Naive B cell (primary cell): ENCODE data around the gene GOLT1A. TPM values are rescaled to one million over a fixed set of nuclear protein-coding genes. Genes with fewer than 3 reads are reported as not detected.

Experiments used
- ATAC-seq, 2 donors: fragments of 150-1000 bp; cut with Tn5 transposase; 2 replicates each; pipeline ENCODE4 v1.10.0; 2021; ENCODE audit warnings: low read depth in 2 of 2, mild to moderate bottlenecking in 2 of 2, moderate library complexity in 2 of 2
- DNase-seq: peaks from one replicate; pipeline ENCODE4 v3.0.0; 2022
- H3K27ac Mint-ChIP-seq, 6 donors: one replicate each; pipeline ENCODE4 v1.8.0; 2020 to 2022; ENCODE audit warnings: mild to moderate bottlenecking in 6 of 6, mixed read lengths in 6 of 6, moderate library complexity in 5 of 6, inconsistent platforms in 2 of 6
- H3K27me3 Mint-ChIP-seq, 3 donors: one replicate each; pipeline ENCODE4 v1.8.0; 2021 to 2022; ENCODE audit warnings: mixed read lengths in 3 of 3, mild to moderate bottlenecking in 1 of 3
- H3K36me3 Mint-ChIP-seq, 2 donors: one replicate each; pipeline ENCODE4 v1.8.0; 2020 to 2022; ENCODE audit warnings: mixed read lengths in 2 of 2, inconsistent platforms in 1 of 2, mild to moderate bottlenecking in 1 of 2
- H3K4me1 Mint-ChIP-seq, 3 donors: one replicate each; pipeline ENCODE4 v1.8.0; 2020 to 2022; ENCODE audit warnings: mixed read lengths in 3 of 3, inconsistent platforms in 1 of 3, mild to moderate bottlenecking in 1 of 3, moderate library complexity in 1 of 3
- H3K4me3 Mint-ChIP-seq, 8 donors: one replicate each; pipeline ENCODE4 v1.8.0; 2020 to 2022; ENCODE audit warnings: mild to moderate bottlenecking in 8 of 8, mixed read lengths in 8 of 8, moderate library complexity in 8 of 8, inconsistent platforms in 2 of 8
- H3K9me3 Mint-ChIP-seq, 7 donors: one replicate each; pipeline ENCODE4 v1.8.0; 2020 to 2022; ENCODE audit warnings: mixed read lengths in 7 of 7, mild to moderate bottlenecking in 5 of 7, inconsistent platforms in 2 of 7, moderate library complexity in 1 of 7
- polyA plus RNA-seq, 6 donors: library from polyadenylated mRNA; unstranded; fragments of 300-500 nt; fragmentation: Illumina TruSeq; gene quantifications; one replicate each; pipeline ENCODE4 v1.2.3, GENCODE V29; 2021; ENCODE audit warnings: low read depth in 6 of 6

The GOLT1A gene
- polyA plus RNA-seq, 6 donors from 2014 or later = not detected

- DNase-seq (no peak), ATAC-seq (no peak)
- H3K27me3 Mint-ChIP-seq = peaks cover 0 to 11% (median 9%) of the 10 kb centered on the region in 3 donors
- no peaks in the 10 kb centered on the region for H3K9me3 Mint-ChIP-seq
- H3K4me3 Mint-ChIP-seq = no peak overlapping the region
- H3K4me1 Mint-ChIP-seq = no peaks in the 10 kb centered on the region
- H3K36me3 Mint-ChIP-seq = no peaks in the 10 kb centered on the region
- no peak overlapping the region for H3K27ac Mint-ChIP-seq
These were observed 42.2 kb upstream of the GOLT1A start for GRCh38 chr1:204255966-204256365.

- DNase-seq (no peak), ATAC-seq (no peak)
- Mint-ChIP-seq H3K4me3 (no peak overlapping the region), H3K4me1 (no peaks in the 10 kb centered on the region), H3K36me3 (no peaks in the 10 kb centered on the region), H3K9me3 (no peaks in the 10 kb centered on the region), H3K27me3 (peaks cover 0 to 18% (median 16%) of the 10 kb centered on the region in 3 donors), H3K27ac (peak overlapping the region in 2 of 6 donors; percentile 44 to 73)
These were observed 41.4 kb upstream of the GOLT1A start for GRCh38 chr1:204255225-204255624.

- H3K36me3 Mint-ChIP-seq = no peaks in the 10 kb centered on the region
- no peak overlapping the region for H3K27ac Mint-ChIP-seq
- no peak for DNase-seq
- no peaks in the 10 kb centered on the region for H3K9me3 Mint-ChIP-seq
- peaks cover 0 to 26% (median 23%) of the 10 kb centered on the region in 3 donors for H3K27me3 Mint-ChIP-seq
- no peaks in the 10 kb centered on the region for H3K4me1 Mint-ChIP-seq
- no peak for ATAC-seq
- no peak overlapping the region for H3K4me3 Mint-ChIP-seq
These were observed 40.4 kb upstream of the GOLT1A start for GRCh38 chr1:204254031-204254661.

GRCh38 chr1:204251926-204252689 is 38.3 kb upstream of the GOLT1A start:
- peaks cover 0 to 27% (median 25%) of the 10 kb centered on the region in 3 donors for H3K27me3 Mint-ChIP-seq
- H3K27ac Mint-ChIP-seq = no peak overlapping the region
- ATAC-seq (no peak), DNase-seq (no peak)
- no peaks in the 10 kb centered on the region for H3K9me3 Mint-ChIP-seq
- no peak overlapping the region for H3K4me3 Mint-ChIP-seq
- H3K4me1 Mint-ChIP-seq = no peaks in the 10 kb centered on the region
- H3K36me3 Mint-ChIP-seq = no peaks in the 10 kb centered on the region

- Mint-ChIP-seq H3K27ac (no peak overlapping the region), H3K36me3 (no peaks in the 10 kb centered on the region), H3K4me1 (no peaks in the 10 kb centered on the region), H3K9me3 (no peaks in the 10 kb centered on the region), H3K4me3 (no peak overlapping the region), H3K27me3 (peaks cover 1 to 30% (median 28%) of the 10 kb centered on the region in 3 donors)
- ATAC-seq (no peak), DNase-seq (no peak)
These were observed 37.5 kb upstream of the GOLT1A start for GRCh38 chr1:204251286-204251685.

- H3K36me3 Mint-ChIP-seq = no peaks in the 10 kb centered on the region
- ATAC-seq (no peak), DNase-seq (no peak)
- no peaks in the 10 kb centered on the region for H3K9me3 Mint-ChIP-seq
- H3K4me3 Mint-ChIP-seq = no peak overlapping the region
- peaks cover 5 to 30% (median 28%) of the 10 kb centered on the region in 3 donors for H3K27me3 Mint-ChIP-seq
- no peak overlapping the region for H3K27ac Mint-ChIP-seq
- H3K4me1 Mint-ChIP-seq = no peaks in the 10 kb centered on the region
These were observed 36.7 kb upstream of the GOLT1A start for GRCh38 chr1:204250428-204251030.

- Mint-ChIP-seq H3K4me1 (no peaks in the 10 kb centered on the region), H3K27ac (peak overlapping the region in 1 of 6 donors; percentile 67), H3K9me3 (no peaks in the 10 kb centered on the region), H3K27me3 (peaks cover 5 to 35% (median 28%) of the 10 kb centered on the region in 3 donors), H3K36me3 (no peaks in the 10 kb centered on the region), H3K4me3 (no peak overlapping the region)
- no peak for ATAC-seq
- DNase-seq = no peak
These were observed 36.1 kb upstream of the GOLT1A start for GRCh38 chr1:204249736-204250427.

GRCh38 chr1:204248954-204249353 is 35.2 kb upstream of the GOLT1A start:
- peaks cover 5 to 40% (median 28%) of the 10 kb centered on the region in 3 donors for H3K27me3 Mint-ChIP-seq
- H3K4me1 Mint-ChIP-seq = no peaks in the 10 kb centered on the region
- H3K36me3 Mint-ChIP-seq = no peaks in the 10 kb centered on the region
- no peak for ATAC-seq
- H3K27ac Mint-ChIP-seq = no peak overlapping the region
- no peak overlapping the region for H3K4me3 Mint-ChIP-seq
- DNase-seq = no peak
- H3K9me3 Mint-ChIP-seq = no peaks in the 10 kb centered on the region

- Mint-ChIP-seq H3K36me3 (no peaks in the 10 kb centered on the region), H3K27ac (peak overlapping the region in 1 of 6 donors; percentile 30), H3K4me1 (no peaks in the 10 kb centered on the region), H3K9me3 (no peaks in the 10 kb centered on the region), H3K27me3 (peaks cover 5 to 33% (median 28%) of the 10 kb centered on the region in 3 donors), H3K4me3 (no peak overlapping the region)
- ATAC-seq (no peak), DNase-seq (no peak)
These were observed 33.1 kb upstream of the GOLT1A start for GRCh38 chr1:204246876-204247275.

GRCh38 chr1:204242920-204243319 is 29.1 kb upstream of the GOLT1A start:
- Mint-ChIP-seq H3K27me3 (peaks cover 5 to 16% (median 10%) of the 10 kb centered on the region in 3 donors), H3K4me1 (no peaks in the 10 kb centered on the region), H3K27ac (no peak overlapping the region), H3K36me3 (no peaks in the 10 kb centered on the region), H3K4me3 (no peak overlapping the region), H3K9me3 (no peaks in the 10 kb centered on the region)
- ATAC-seq (no peak), DNase-seq (no peak)

GRCh38 chr1:204241914-204242313 is 28.1 kb upstream of the GOLT1A start:
- peaks cover 3 to 11% (median 5%) of the 10 kb centered on the region in 3 donors for H3K27me3 Mint-ChIP-seq
- H3K9me3 Mint-ChIP-seq = no peaks in the 10 kb centered on the region
- ATAC-seq (no peak), DNase-seq (no peak)
- no peaks in the 10 kb centered on the region for H3K36me3 Mint-ChIP-seq
- H3K4me3 Mint-ChIP-seq = no peak overlapping the region
- no peaks in the 10 kb centered on the region for H3K4me1 Mint-ChIP-seq
- H3K27ac Mint-ChIP-seq = no peak overlapping the region

- DNase-seq (no peak), ATAC-seq (no peak)
- Mint-ChIP-seq H3K4me3 (no peak overlapping the region), H3K4me1 (no peaks in the 10 kb centered on the region), H3K27me3 (peaks cover 1 to 12% (median 4%) of the 10 kb centered on the region in 3 donors), H3K27ac (peak overlapping the region in 1 of 6 donors; percentile 73), H3K9me3 (peaks cover 0 to 3% (median 0%) of the 10 kb centered on the region in 7 donors), H3K36me3 (no peaks in the 10 kb centered on the region)
These were observed 27.3 kb upstream of the GOLT1A start for GRCh38 chr1:204241050-204241449.

- H3K27ac Mint-ChIP-seq = no peak overlapping the region
- H3K4me3 Mint-ChIP-seq = no peak overlapping the region
- peaks cover 0 to 5% (median 0%) of the 10 kb centered on the region in 7 donors for H3K9me3 Mint-ChIP-seq
- no peaks in the 10 kb centered on the region for H3K36me3 Mint-ChIP-seq
- peaks cover 0 to 17% (median 6%) of the 10 kb centered on the region in 3 donors for H3K27me3 Mint-ChIP-seq
- no peaks in the 10 kb centered on the region for H3K4me1 Mint-ChIP-seq
- ATAC-seq (no peak), DNase-seq (no peak)
These were observed 26.4 kb upstream of the GOLT1A start for GRCh38 chr1:204240233-204240632.
